ENCODE results near the gene FAM169A. TPM values are rescaled to one million over a fixed set of nuclear protein-coding genes. Genes with fewer than 3 reads are reported as not detected.

The FAM169A gene
- total RNA-seq, 1 experiment from 2014 or later = 11.2 TPM

DNA sequence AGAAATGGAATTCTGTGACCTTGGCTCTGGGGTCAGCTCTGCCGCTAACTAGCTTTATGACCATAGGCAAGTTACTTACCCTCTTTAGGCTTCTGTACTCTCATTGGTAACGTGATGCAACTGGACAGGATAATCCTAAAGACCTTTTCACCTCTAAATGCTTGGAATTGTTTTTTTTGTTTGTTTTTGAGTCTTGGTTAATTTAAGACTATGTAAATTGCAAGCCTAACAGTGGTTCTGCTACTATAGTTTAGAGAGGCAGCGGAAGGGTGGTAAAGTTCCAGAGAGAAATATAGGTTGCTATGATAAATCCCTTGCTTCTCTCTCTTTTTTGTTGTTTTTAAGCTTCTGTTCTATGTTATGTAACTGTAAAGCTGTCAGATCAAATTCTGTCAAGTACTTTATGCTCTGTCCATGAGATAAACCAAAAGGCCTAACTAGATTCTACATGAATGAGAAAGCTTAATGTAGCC lies 17.6 kb downstream of the FAM169A start:
- Histone ChIP-seq H3K9me2 (replicated peaks; ENCODE audit: low read length) (no peaks in the 10 kb centered on the region), H3K27me3 (ENCODE audit: low read length) (no peaks in the 10 kb centered on the region), H3F3A (ENCODE audit: low read length, unreplicated experiment) (no peaks in the 10 kb centered on the region), H3K4me2 (ENCODE audit: low read length) (no peak overlapping the region), H3K9ac (ENCODE audit: low read length) (no peak overlapping the region), H3K79me2 (ENCODE audit: low read length) (0 out of 2 replicates have a peak, but pooled peaks cover 8% of the 10 kb centered on the region), H3K36me3 (ENCODE audit: low read depth, low read length) (no peaks in the 10 kb centered on the region), H2AFZ (ENCODE audit: low read length) (no peak overlapping the region), H3K9me3 (ENCODE audit: low read length) (no peaks in the 10 kb centered on the region), H3K4me1 (ENCODE audit: insufficient read depth, low read length) (peaks cover 7% of the 10 kb centered on the region), H3K4me3 (ENCODE audit: low read length) (no peak overlapping the region), H3K27ac (ENCODE audit: low read length) (no peak overlapping the region), H4K20me1 (ENCODE audit: low read length) (no peaks in the 10 kb centered on the region)
- ATAC-seq (no peak), DNase-seq (no peak)
- no TSS peak for BruUV-seq (replicated peaks)
- ChIA-PET POLR2A (ENCODE audit: unreplicated experiment) (no interaction called here), CTCF (no interaction called here)
- TF ChIP-seq CTCF (conservative IDR thresholded peaks at IDR 0.05; ENCODE audit: low read depth, low read length) (no peak), EZH2 (IDR thresholded peaks at IDR 0.05; ENCODE audit: low read length, unreplicated experiment) (no peak), EZH2phosphoT487 (IDR thresholded peaks at IDR 0.05; ENCODE audit: borderline replicate concordance, low read length) (no peak)
- intact Hi-C loops (cut with micrococcal nuclease) = no loop called here

GRCh38 chr5:74839229-74839628 lies 27.0 kb downstream of the FAM169A start:
- no peak for ATAC-seq
- Histone ChIP-seq H3F3A (ENCODE audit: low read length, unreplicated experiment) (no peaks in the 10 kb centered on the region), H3K9me2 (replicated peaks; ENCODE audit: low read length) (no peaks in the 10 kb centered on the region), H3K4me1 (ENCODE audit: insufficient read depth, low read length) (no peaks in the 10 kb centered on the region), H3K4me2 (ENCODE audit: low read length) (no peak overlapping the region), H3K27ac (ENCODE audit: low read length) (no peak overlapping the region), H2AFZ (ENCODE audit: low read length) (no peak overlapping the region), H3K36me3 (ENCODE audit: low read depth, low read length) (no peaks in the 10 kb centered on the region), H3K79me2 (ENCODE audit: low read length) (no peaks in the 10 kb centered on the region), H4K20me1 (ENCODE audit: low read length) (no peaks in the 10 kb centered on the region), H3K27me3 (ENCODE audit: low read length) (no peaks in the 10 kb centered on the region), H3K4me3 (ENCODE audit: low read length) (no peak overlapping the region), H3K9ac (ENCODE audit: low read length) (no peak overlapping the region), H3K9me3 (ENCODE audit: low read length) (no peaks in the 10 kb centered on the region)
- ChIA-PET CTCF (no interaction called here), POLR2A (ENCODE audit: unreplicated experiment) (no interaction called here)
- no peak for DNase-seq
- intact Hi-C loops (cut with micrococcal nuclease) = no loop called here
- no TSS peak for BruUV-seq (replicated peaks)
- TF ChIP-seq EZH2 (IDR thresholded peaks at IDR 0.05; ENCODE audit: low read length, unreplicated experiment) (no peak), CTCF (conservative IDR thresholded peaks at IDR 0.05; ENCODE audit: low read depth, low read length) (no peak), EZH2phosphoT487 (IDR thresholded peaks at IDR 0.05; ENCODE audit: borderline replicate concordance, low read length) (no peak)

DNA sequence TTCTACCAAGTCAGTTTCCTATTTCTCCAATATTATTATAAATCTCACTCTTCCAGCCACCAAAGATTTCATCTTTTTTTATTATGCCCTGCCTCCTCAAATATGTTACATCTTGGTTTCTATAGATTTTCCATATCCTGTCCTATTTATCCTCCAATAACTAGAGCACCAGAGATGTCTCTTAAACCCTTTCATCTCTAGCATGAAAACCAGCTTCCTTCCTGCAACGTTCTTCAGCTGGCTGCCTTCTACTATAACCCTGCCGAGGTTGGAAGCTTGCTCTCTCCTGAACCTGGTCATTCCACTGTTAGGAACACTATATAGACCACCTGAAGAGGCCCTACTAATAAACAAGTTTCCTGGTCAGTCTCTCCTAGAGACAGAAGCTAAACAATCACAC lies 27.9 kb downstream of the FAM169A start:
- no peak for TF ChIP-seq CTCF (conservative IDR thresholded peaks at IDR 0.05; ENCODE audit: low read depth, low read length)
- no peak for TF ChIP-seq EZH2phosphoT487 (IDR thresholded peaks at IDR 0.05; ENCODE audit: borderline replicate concordance, low read length)
- TF ChIP-seq EZH2 (IDR thresholded peaks at IDR 0.05; ENCODE audit: low read length, unreplicated experiment) = no peak
- no peaks in the 10 kb centered on the region for H3K79me2 ChIP-seq (ENCODE audit: low read length)
- H3K27ac ChIP-seq (ENCODE audit: low read length) = no peak overlapping the region
- DNase-seq = no peak
- no peaks in the 10 kb centered on the region for H3K27me3 ChIP-seq (ENCODE audit: low read length)
- no peaks in the 10 kb centered on the region for H3K9me3 ChIP-seq (ENCODE audit: low read length)
- H3K9me2 ChIP-seq (replicated peaks; ENCODE audit: low read length) = no peaks in the 10 kb centered on the region
- H2AFZ ChIP-seq (ENCODE audit: low read length) = no peak overlapping the region
- H3K4me2 ChIP-seq (ENCODE audit: low read length) = no peak overlapping the region
- no peak overlapping the region for H3K9ac ChIP-seq (ENCODE audit: low read length)
- H3F3A ChIP-seq (ENCODE audit: low read length, unreplicated experiment) = no peaks in the 10 kb centered on the region
- H3K4me1 ChIP-seq (ENCODE audit: insufficient read depth, low read length) = no peaks in the 10 kb centered on the region
- no TSS peak for BruUV-seq (replicated peaks)
- H4K20me1 ChIP-seq (ENCODE audit: low read length) = no peaks in the 10 kb centered on the region
- H3K4me3 ChIP-seq (ENCODE audit: low read length) = no peak overlapping the region
- intact Hi-C loops (cut with micrococcal nuclease) = no loop called here
- ChIA-PET POLR2A (ENCODE audit: unreplicated experiment) (interaction anchor here (0.6 kb wide), 1 partner anchor 17 kb away, joined by 5 read pairs; no protein-coding TSS in a partner anchor), CTCF (no interaction called here)
- no peak for ATAC-seq
- H3K36me3 ChIP-seq (ENCODE audit: low read depth, low read length) = no peaks in the 10 kb centered on the region
